Choroid plexus epithelial cell (primary cell): ENCODE data around the gene PRKCA.

Experiments
- DNase-seq: peaks from one replicate; pipeline ENCODE4 v3.0.0-alpha.2; 2010; ENCODE audit warnings: low read depth
- H3K4me3 ChIP-seq: 2 replicates; pipeline ENCODE4 v1.5.1; 2011; ENCODE audit warnings: low read depth, mild to moderate bottlenecking, control low read depth, low read length, moderate library complexity
- TF ChIP-seq, protein P1 (sequence below): conservative IDR thresholded peaks from 2 replicates; pipeline ENCODE4 v1.5.1; 2011; ENCODE audit warnings: low read depth, mild to moderate bottlenecking, control low read depth, inconsistent platforms, low read length, moderate library complexity

Gene PRKCA

GRCh38 chr17:66371561-66371960 is 69.1 kb downstream of the PRKCA start:
- no peak for DNase-seq
- TF ChIP-seq, protein P1, sequence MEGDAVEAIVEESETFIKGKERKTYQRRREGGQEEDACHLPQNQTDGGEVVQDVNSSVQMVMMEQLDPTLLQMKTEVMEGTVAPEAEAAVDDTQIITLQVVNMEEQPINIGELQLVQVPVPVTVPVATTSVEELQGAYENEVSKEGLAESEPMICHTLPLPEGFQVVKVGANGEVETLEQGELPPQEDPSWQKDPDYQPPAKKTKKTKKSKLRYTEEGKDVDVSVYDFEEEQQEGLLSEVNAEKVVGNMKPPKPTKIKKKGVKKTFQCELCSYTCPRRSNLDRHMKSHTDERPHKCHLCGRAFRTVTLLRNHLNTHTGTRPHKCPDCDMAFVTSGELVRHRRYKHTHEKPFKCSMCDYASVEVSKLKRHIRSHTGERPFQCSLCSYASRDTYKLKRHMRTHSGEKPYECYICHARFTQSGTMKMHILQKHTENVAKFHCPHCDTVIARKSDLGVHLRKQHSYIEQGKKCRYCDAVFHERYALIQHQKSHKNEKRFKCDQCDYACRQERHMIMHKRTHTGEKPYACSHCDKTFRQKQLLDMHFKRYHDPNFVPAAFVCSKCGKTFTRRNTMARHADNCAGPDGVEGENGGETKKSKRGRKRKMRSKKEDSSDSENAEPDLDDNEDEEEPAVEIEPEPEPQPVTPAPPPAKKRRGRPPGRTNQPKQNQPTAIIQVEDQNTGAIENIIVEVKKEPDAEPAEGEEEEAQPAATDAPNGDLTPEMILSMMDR = no peak

DNA sequence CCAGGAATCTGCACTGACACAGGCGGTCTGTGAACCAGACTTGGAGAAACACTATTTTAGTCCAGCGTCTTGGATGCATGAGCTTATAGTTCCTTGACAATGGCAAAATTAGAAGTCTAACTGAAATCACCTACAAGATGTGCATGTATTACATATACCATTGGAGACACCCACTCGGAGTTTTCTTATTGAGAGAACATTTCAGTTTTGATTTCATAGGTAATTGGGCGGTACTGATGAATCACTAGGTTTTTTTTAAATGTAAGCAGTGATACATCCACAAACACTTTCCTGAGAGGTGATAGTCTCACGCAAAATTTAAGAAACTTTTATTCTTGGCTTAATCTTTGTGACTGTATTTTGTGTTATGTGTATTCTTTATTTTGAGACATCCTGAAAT is 69.8 kb downstream of the PRKCA start:
- TF ChIP-seq, protein P1 = no peak
- DNase-seq = no peak

More at GRCh38 chr17:66371561-66371960, 69.1 kb downstream of the PRKCA start:
- H3K4me3 ChIP-seq = no peak overlapping the region

DNA sequence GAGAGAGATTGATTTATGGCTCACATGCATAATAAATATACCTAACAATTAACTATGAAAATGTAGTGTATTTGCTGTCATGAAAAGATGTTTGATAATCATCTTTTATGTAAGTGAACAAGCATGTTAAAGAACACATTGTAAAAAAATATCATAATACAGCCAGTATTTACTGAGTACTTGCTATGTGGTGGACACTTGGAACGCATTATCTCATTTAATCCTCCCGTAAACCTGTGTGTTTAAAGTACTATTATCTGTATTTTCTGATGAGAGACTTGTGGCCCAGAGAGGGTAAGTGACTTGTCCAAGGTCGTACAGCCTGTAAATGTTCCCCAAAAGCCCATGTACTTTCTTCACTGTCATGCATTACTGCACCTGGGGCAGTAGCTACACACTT is 70.7 kb downstream of the PRKCA start:
- no peak overlapping the region for H3K4me3 ChIP-seq
- TF ChIP-seq, protein P1 = no peak
- no peak for DNase-seq

More for the DNA sequence above, 69.8 kb downstream of the PRKCA start:
- H3K4me3 ChIP-seq = no peak overlapping the region

DNA sequence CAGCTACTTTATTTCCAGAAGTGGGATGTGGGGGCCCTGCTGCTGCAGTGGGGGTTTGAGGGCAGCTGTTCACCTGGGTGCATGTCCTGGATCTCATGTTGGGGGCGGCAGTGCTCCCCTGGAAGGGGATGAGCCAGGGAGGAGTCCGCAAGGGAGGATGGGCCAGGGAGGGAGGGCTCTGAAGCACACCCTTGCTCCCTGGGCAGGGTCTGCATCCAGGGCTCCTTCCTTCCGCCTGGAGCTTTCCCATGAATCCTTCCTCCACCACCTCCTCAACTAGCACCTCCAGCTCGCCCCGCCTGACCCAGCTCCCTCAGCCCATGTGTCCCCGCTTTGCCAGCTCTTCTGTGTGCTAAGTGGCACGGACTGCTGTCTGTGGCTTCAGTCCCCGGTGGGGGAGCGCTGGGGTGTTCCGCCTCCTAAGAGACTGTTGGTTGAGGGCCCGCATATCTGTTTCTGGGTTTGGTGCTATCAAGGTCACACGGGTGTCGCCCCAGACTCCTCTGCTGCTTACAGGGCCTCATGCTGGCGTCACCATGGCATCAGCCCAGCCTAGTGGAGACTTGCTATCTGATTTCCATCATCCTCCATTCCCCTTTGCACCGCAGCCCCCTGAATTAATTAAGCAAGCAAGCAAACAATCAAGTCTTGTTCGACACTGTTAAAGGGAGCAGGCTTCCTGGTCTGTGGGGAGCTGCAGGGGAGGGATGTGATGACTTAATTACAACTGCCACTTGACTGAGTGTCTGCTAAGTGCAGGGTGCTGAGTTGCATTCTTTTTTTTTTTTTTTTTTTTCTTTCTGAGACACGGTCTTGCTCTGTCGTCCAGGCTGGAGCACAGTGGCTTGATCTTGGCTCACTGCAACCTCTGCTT is 71.8 kb downstream of the PRKCA start:
- no peak for DNase-seq
- TF ChIP-seq, protein P1 = no peak
- H3K4me3 ChIP-seq = no peak overlapping the region

GRCh38 chr17:66375121-66375520 is 72.7 kb downstream of the PRKCA start:
- H3K4me3 ChIP-seq = no peak overlapping the region
- TF ChIP-seq, protein P1 = no peak
- no peak for DNase-seq

GRCh38 chr17:66378296-66378695 is 75.9 kb downstream of the PRKCA start:
- DNase-seq = no peak
- TF ChIP-seq, protein P1 = no peak
- H3K4me3 ChIP-seq = no peak overlapping the region

GRCh38 chr17:66379544-66379943 is 77.1 kb downstream of the PRKCA start:
- TF ChIP-seq, protein P1 = no peak
- DNase-seq = no peak
- H3K4me3 ChIP-seq = no peak overlapping the region
